ENCODE results near the gene PACSIN2.

GRCh38 chr22:42842658-42843370 lies 172.1 kb downstream of the PACSIN2 start:
- TF ChIP-seq GATA2 (IDR thresholded peaks at IDR 0.05; ENCODE audit: low read depth, low read length) (no peak), GATA3 (IDR thresholded peaks at IDR 0.05; ENCODE audit: low read depth, low read length) (no peak)
